Heart left ventricle (tissue), 13 donors: ENCODE results near the gene BCL6.

Experiments
- POLR2A ChIP-seq, 2 donors: fragments of 450-650 bp; IDR thresholded peaks; one replicate each; pipeline ENCODE4 v1.6.1; 2017; ENCODE audit warnings: antibody characterized with exemption in 2 of 2, mild to moderate bottlenecking in 2 of 2, moderate library complexity in 2 of 2
- TF ChIP-seq, protein P1 (sequence below), 12 donors: fragments of 200-600 bp; sonication (generic) in 4 of 12; IDR thresholded peaks; one replicate each; pipeline versions ENCODE4 v1.5.0 to v1.8.0; 2018 to 2022; ENCODE audit warnings: antibody characterized with exemption in 12 of 12, mild to moderate bottlenecking in 5 of 12
- donor health status: ischemic (EF 13 %, LVEDD 7.1; RV severe dilation, severe dysfunction).
- donor health status: DM: no; HTN: yes; CAD: no.
- donor health status: DM: no; HTN: no; CAD: no.
- donor health status: ischemic (EF 25% LVEDD 6.9; RV normal size, moderate dysfunction).
- donor health status: ischemic (EF 25% LVEDD 5.7; RV mildly dilated, moderate dysfunction).
- donor health status: ischemic (EF 35%, LVEDD 5.7; RV mildly dilated, moderate dysfunction).
- donor health status: nonischemic (EF 11% LVEDD 7.7; RV severe dilation, severe dysfunction).
- donor health status: DM: yes; HTN: yes; CAD: no.
- donor health status: PGD.
- donor health status: ischemic (EF 29% LVEDD 5.4; RV normal size, mild dysfunction).
- donor health status: nonischemic (EF 23%, LVEDD 6.1; RV moderate dilation, normal function).

GRCh38 chr3:187721055-187721454 is 24.2 kb downstream of the BCL6 start:
- TF ChIP-seq, protein P1, sequence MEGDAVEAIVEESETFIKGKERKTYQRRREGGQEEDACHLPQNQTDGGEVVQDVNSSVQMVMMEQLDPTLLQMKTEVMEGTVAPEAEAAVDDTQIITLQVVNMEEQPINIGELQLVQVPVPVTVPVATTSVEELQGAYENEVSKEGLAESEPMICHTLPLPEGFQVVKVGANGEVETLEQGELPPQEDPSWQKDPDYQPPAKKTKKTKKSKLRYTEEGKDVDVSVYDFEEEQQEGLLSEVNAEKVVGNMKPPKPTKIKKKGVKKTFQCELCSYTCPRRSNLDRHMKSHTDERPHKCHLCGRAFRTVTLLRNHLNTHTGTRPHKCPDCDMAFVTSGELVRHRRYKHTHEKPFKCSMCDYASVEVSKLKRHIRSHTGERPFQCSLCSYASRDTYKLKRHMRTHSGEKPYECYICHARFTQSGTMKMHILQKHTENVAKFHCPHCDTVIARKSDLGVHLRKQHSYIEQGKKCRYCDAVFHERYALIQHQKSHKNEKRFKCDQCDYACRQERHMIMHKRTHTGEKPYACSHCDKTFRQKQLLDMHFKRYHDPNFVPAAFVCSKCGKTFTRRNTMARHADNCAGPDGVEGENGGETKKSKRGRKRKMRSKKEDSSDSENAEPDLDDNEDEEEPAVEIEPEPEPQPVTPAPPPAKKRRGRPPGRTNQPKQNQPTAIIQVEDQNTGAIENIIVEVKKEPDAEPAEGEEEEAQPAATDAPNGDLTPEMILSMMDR (IDR thresholded peaks at IDR 0.05): no peak
- TF ChIP-seq POLR2A (IDR thresholded peaks at IDR 0.05): no peak
